CD4-positive, alpha-beta T cell treated with Interferon alpha-2 for 1 hour (primary cell): Measurements from ENCODE around the gene SSUH2.
A peak's percentile ranks its signal among the peaks of the same experiment; 100 is the strongest.
"Not testable (repeated sequence)": the region's sequence is repeated elsewhere in the genome, so short reads cannot be mapped to it uniquely, and the experiment has no call there.

Experiments used
- DNase-seq, 2 donors: peaks; one replicate each; pipeline ENCODE4 v3.0.0-alpha.2; 2020 to 2022

SSUH2 gene

GRCh38 chr3:8608041-8608790 is 36.4 kb downstream of the SSUH2 start:
- no peak for DNase-seq

GRCh38 chr3:8607234-8608040 is 37.2 kb downstream of the SSUH2 start:
- DNase-seq = peak in 1 of 2 donors; percentile 14

DNA sequence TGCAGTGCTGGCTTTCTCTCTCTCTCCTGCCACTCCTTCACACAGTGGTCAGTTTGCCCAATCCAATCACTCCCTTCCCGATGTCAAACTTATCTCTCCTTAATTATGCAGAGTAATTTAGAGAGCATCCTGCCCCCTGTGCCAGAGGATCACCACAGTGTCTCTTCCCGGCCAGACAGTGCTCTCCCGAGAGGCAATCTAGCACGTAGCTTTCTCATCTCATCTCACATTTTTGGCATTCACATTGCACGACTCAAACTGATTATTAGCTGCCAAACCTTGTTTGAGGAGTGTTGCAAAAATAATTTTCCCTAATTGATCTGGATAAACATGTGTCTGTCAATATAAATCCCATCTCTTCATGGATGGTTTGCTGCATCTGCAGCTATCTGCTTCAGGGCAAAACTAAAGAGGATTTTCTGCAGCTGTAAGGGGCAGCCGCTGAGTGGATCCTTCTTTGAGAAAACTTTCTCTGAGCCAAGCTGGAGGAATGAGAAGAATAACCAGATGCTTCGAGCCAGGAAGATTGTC is 37.8 kb downstream of the SSUH2 start:
- no peak for DNase-seq

DNA sequence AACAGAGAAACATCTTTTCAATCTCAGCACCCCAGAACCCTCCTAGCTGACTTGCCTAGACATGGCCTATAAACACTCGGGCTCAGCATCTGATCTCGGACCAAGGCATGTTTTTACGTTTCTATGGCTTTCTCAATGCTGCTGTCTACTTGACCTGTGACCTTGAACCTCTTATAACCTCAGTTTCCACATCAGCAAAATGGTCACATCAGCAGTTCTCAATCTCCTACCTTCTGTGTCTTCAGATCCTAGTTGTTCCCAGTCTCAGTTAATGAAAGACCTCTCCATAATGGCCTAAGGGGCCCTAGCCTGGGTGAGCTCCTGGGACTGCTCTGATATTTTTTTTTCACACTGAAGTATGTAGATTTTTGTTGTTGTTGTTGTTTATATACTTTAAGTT is 39.6 kb downstream of the SSUH2 start:
- DNase-seq = no peak

GRCh38 chr3:8604006-8604405 is 40.6 kb downstream of the SSUH2 start:
- no peak for DNase-seq

GRCh38 chr3:8603115-8603710 is 41.4 kb downstream of the SSUH2 start:
- DNase-seq = no peak

GRCh38 chr3:8600457-8600856 is 44.1 kb downstream of the SSUH2 start:
- no peak for DNase-seq

DNA sequence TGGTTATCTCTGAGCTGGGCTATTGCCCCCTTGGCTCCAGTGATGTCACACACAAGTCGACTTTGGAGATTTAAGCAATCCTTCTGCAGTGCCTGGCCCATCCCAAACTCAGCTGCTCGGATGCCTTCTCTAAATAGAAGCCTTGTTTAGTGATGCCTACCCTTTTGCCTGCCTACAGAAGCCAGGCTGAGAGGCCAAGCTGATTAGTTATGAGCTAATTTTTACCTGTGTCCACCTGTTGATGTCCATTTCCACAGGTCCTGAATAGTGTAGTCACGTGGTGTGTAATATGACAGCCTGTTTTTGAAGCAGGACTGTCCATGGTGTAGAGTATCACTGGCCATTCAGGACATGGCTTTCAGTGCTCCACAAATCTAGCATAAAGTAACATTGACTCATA is 45.5 kb downstream of the SSUH2 start:
- DNase-seq = no peak

- no peak for DNase-seq
These were observed 47.3 kb downstream of the SSUH2 start for GRCh38 chr3:8597219-8597853.

- DNase-seq = no peak
These were observed 48.0 kb downstream of the SSUH2 start for GRCh38 chr3:8596321-8597218.

GRCh38 chr3:8595695-8596115 is 48.9 kb downstream of the SSUH2 start:
- DNase-seq = no peak

DNA sequence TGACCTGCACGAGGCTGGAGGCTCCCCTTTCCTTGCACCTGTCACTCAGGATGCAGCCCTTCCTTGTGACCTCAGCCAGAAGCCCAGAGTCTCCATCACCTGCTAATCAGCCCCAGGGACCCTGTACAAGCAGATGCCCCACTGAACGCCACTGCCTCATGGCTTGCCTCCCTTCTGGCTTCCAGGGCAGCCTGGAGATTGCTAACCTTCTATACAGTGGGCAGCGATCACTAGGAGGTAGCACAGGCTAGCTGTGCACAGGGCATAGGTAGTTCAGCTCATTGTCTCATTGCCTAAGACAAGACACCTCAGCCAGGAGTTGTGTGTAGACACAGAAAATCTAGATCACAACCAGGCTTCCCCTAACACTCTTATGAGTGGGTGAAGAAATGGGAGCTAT is 49.3 kb downstream of the SSUH2 start:
- DNase-seq = no peak

DNA sequence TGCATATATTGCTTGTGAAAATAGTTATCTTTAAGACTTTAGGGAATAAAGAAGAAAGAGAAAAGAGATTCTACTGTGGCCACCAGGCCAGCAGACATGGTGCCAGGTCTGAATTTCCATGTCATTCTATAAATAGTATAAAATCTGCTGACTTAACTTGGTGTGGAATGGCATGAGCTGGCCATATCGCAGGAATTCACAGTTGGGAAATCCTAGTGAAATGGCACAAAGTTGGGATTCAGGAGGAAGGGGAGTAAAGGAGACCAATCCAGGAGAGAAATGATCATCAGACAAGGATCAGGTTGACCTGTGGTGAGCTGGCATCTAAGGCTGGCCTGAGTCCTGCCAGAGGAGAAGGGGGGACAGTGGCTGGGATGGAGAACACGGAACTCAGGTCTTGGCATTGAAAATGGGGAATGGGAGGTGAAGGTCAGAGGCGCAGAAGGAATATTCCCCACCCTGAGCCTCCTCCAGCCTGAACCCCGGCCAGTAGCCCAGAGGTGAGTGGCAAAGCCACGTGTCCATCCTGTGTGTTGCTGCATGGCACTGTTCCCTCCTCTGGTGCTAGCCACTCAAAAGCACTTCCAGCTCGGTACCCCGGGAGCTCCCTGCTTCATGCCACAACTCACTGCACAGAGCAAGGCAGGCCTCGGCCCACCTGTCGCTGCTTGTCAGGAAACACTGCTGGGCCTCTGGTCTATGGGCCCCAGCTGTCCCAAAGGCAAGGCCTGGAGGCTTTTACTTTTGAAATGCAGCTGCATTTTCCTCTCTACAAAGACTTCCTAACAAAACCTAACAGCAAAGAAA is 51.4 kb downstream of the SSUH2 start:
- no peak for DNase-seq

DNA sequence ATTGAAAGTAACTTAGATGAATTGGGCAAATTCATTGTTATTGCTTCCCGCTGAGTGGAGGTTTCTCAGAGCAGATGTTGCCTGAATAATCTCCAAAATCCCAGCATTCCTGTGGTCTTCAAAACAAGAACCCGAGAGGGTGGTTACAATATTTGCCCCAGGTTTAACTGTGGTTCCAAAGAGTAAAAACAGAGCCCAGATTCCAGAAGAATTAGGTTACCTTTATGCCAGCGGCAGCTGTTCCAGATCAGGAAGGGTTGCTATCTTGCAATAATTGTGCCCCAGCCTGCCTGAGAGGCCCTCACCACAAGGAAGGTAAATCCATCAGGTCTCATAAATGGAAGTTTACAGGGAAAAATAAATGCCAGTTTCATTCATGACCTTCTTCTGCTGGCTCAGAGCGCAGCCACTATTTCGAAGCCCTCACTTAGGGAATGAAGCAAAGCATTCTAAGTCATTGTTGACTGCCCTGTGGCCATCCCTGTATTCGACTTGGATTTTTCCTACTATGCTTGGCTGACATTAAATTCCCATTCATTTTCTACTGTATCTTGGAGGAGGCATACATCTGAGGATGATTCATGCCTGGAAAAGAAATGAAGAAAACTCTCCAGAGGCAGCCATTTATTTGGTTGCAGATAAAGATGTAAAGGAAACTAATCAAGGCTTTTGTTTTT is 54.6 kb downstream of the SSUH2 start:
- no peak for DNase-seq

GRCh38 chr3:8584661-8585060 is 59.9 kb downstream of the SSUH2 start:
- no peak for DNase-seq

- no peak for DNase-seq
These were observed 62.7 kb downstream of the SSUH2 start for GRCh38 chr3:8581806-8582445.

- no peak for DNase-seq
These were observed 63.2 kb downstream of the SSUH2 start for GRCh38 chr3:8581373-8581772.

GRCh38 chr3:8580434-8580833 is 64.2 kb downstream of the SSUH2 start:
- DNase-seq = not testable (repeated sequence)

DNA sequence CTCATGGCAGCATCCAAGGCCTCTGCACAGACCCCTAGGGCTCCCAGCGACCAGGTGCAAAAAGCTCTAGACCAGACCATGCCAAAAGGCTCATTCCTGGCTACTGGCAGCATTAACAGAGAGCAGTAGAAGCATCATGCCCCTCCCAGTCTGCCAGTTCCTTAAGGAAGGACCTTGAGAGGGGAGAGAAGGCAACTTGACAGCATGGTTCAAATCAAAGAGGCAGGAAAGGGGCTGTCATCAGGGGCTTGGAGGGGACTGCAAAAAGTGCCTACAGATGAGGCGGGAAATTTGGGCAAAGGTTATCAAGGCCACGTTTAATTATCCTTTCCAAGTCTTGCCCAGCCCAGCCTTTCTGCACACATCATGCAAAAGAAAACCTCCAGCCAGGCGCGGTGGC is 64.7 kb downstream of the SSUH2 start:
- no peak for DNase-seq

DNA sequence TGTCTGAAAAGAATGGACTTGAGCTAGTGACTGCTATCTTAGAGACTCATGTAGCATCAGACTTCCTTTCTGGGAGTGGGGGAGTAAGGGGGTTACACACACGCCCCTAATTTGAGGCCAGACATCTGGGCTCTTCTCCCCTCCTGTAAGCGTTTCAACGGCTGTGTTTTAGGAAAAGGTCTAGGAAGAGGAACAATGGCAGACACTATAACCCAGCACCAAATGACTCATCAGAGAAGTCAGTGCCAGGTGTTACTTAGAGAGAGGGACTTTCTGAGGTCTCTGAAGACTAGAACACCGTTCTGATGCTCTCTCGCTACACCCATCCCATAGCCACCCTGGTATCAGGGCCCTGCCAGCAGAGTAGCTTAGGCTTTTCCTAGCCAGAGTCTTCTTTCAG is 65.5 kb downstream of the SSUH2 start:
- DNase-seq = no peak
